Breast epithelium (tissue), 3 donors: ENCODE data around the gene PLA2G4D.

Experiments used
- CTCF ChIP-seq, 3 donors: fragments of 450-650 bp; IDR thresholded peaks; one replicate each; pipeline ENCODE4 v1.5.1; 2016 to 2017; ENCODE audit warnings: antibody characterized with exemption in 3 of 3, mild to moderate bottlenecking in 3 of 3, moderate library complexity in 3 of 3
- POLR2A ChIP-seq: fragments of 450-650 bp; IDR thresholded peaks from one replicate; pipeline ENCODE4 v1.6.1; 2016; ENCODE audit warnings: antibody characterized with exemption, mild to moderate bottlenecking, moderate library complexity

- TF ChIP-seq POLR2A, result no peak
- no peak for TF ChIP-seq CTCF (IDR thresholded peaks at IDR 0.05)
Observed at GRCh38 chr15:42135351-42135750, 41.0 kb upstream of the PLA2G4D start.
